HG03135 (cell line): ENCODE results near the gene SEMA4C.

Experiments used
- ATAC-seq: cut with Tn5 transposase; IDR thresholded peaks from one replicate; pipeline ENCODE4 v1.9.1; 2021; ENCODE audit warnings: mild to moderate bottlenecking, moderate library complexity; ENCODE audit not compliant: unreplicated experiment

Gene SEMA4C

GRCh38 chr2:96869822-96870625 is at the start of gene SEMA4C:
Gene SEMA4C, minus strand, starts transcription at chr2:96870080. Its CDS starts 2,194 bp downstream, at chr2:96867886.
- no peak for ATAC-seq

GRCh38 chr2:96918754-96919550 is 49.1 kb upstream of the SEMA4C start:
- no peak for ATAC-seq

GRCh38 chr2:96918092-96918753 is 48.3 kb upstream of the SEMA4C start:
- ATAC-seq, result no peak

- ATAC-seq, result no peak
Measured at GRCh38 chr2:96916646-96917543, 47.0 kb upstream of the SEMA4C start.

GRCh38 chr2:96916156-96916630 is 46.3 kb upstream of the SEMA4C start:
- no peak for ATAC-seq

GRCh38 chr2:96914332-96914731 is 44.5 kb upstream of the SEMA4C start:
- no peak for ATAC-seq

GRCh38 chr2:96913398-96914202 is 43.7 kb upstream of the SEMA4C start:
- ATAC-seq, result no peak

- ATAC-seq, result no peak
Measured at GRCh38 chr2:96913117-96913397, 43.2 kb upstream of the SEMA4C start.

- no peak for ATAC-seq
Measured at GRCh38 chr2:96912346-96913116, 42.7 kb upstream of the SEMA4C start.

GRCh38 chr2:96909611-96910021 is 39.7 kb upstream of the SEMA4C start:
- no peak for ATAC-seq

- no peak for ATAC-seq
Measured at GRCh38 chr2:96907115-96908041, 37.5 kb upstream of the SEMA4C start.

- no peak for ATAC-seq
Measured at GRCh38 chr2:96906729-96907114, 36.8 kb upstream of the SEMA4C start.

GRCh38 chr2:96903815-96904214 is 33.9 kb upstream of the SEMA4C start:
- ATAC-seq, result no peak

- no peak for ATAC-seq
Measured at GRCh38 chr2:96903318-96903717, 33.4 kb upstream of the SEMA4C start.

GRCh38 chr2:96900237-96900636 is 30.4 kb upstream of the SEMA4C start:
- no peak for ATAC-seq

- no peak for ATAC-seq
Measured at GRCh38 chr2:96899413-96899741, 29.5 kb upstream of the SEMA4C start.

- no peak for ATAC-seq
Measured at GRCh38 chr2:96898641-96899412, 28.9 kb upstream of the SEMA4C start.
